C4-2B (cell line): Measurements from ENCODE around the gene GPR32.

Experiments
- CTCF ChIP-seq: fragments of 450-650 bp; conservative IDR thresholded peaks from 2 replicates; pipeline ENCODE4 v1.5.1; 2017; ENCODE audit warnings: mild to moderate bottlenecking
- ZFX ChIP-seq: fragments of 450-650 bp; IDR thresholded peaks from 2 replicates; pipeline ENCODE4 v1.6.1; 2017

GRCh38 chr19:50739914-50740426 lies 30.3 kb upstream of the GPR32 start:
- TF ChIP-seq CTCF (no peak), ZFX (no peak)
